ENCODE results near the gene LY6G6F.
A peak's percentile ranks its signal among the peaks of the same experiment; 100 is the strongest.

LY6G6F gene

GRCh38 chr6:31680226-31681134, 26.2 kb upstream of the LY6G6F start, which contains the start of gene LY6G5C:
Gene LY6G5C, minus strand, starts transcription at chr6:31681067. Its CDS starts 694 bp downstream, at chr6:31680373.
- 6 to 8% methylated on average over 15 to 16 of the region's 17 CpGs for WGBS, 2 experiments (ENCODE audit: insufficient coverage in 2 of 2)
- Histone ChIP-seq H3K27ac (ENCODE audit: low read depth, low read length, severe bottlenecking) (peak within 1 kb of the TSS; percentile 13), H3K36me3 (ENCODE audit: control insufficient read depth, insufficient read depth, low read length) (peaks cover under 1% of the 10 kb centered on the region), H3K9me3 (ENCODE audit: control insufficient read depth, low read length) (no peaks in the 10 kb centered on the region), H3K4me1 (ENCODE audit: control insufficient read depth, insufficient read depth, low read length, poor library complexity, severe bottlenecking) (peaks cover 10% of the 10 kb centered on the region), H3K4me3 (ENCODE audit: extremely low read depth, insufficient read depth, low read length, poor library complexity, severe bottlenecking) (peak within 1 kb of the TSS; percentile 35)

- peak overlapping the region; percentile 13 for H3K27ac ChIP-seq (ENCODE audit: low read depth, low read length, severe bottlenecking)
- peaks cover 8% of the 10 kb centered on the region for H3K36me3 ChIP-seq (ENCODE audit: control insufficient read depth, insufficient read depth, low read length)
- H3K4me1 ChIP-seq (ENCODE audit: control insufficient read depth, insufficient read depth, low read length, poor library complexity, severe bottlenecking) = peaks cover 10% of the 10 kb centered on the region
- no peaks in the 10 kb centered on the region for H3K9me3 ChIP-seq (ENCODE audit: control insufficient read depth, low read length)
- WGBS, 2 experiments (ENCODE audit: insufficient coverage in 2 of 2) = 3 to 7% methylated on average over 28 to 32 of the region's 40 CpGs
- peak overlapping the region; percentile 35 for H3K4me3 ChIP-seq (ENCODE audit: extremely low read depth, insufficient read depth, low read length, poor library complexity, severe bottlenecking)
These were observed 25.5 kb upstream of the LY6G6F start for GRCh38 chr6:31681135-31681671.

GRCh38 chr6:31683591-31683990, 23.1 kb upstream of the LY6G6F start:
- H3K4me1 ChIP-seq (ENCODE audit: control insufficient read depth, insufficient read depth, low read length, poor library complexity, severe bottlenecking) = peaks cover 10% of the 10 kb centered on the region

GRCh38 chr6:31686483-31686882, 20.2 kb upstream of the LY6G6F start:
- 90 to 95% methylated on average over 2 to 4 of the region's 5 CpGs for WGBS, 2 experiments (ENCODE audit: insufficient coverage in 2 of 2)
- H3K36me3 ChIP-seq (ENCODE audit: control insufficient read depth, insufficient read depth, low read length) = peaks cover 53% of the 10 kb centered on the region

More at GRCh38 chr6:31683591-31683990, 23.1 kb upstream of the LY6G6F start:
- Histone ChIP-seq H3K36me3 (ENCODE audit: control insufficient read depth, insufficient read depth, low read length) (peaks cover 32% of the 10 kb centered on the region), H3K9me3 (ENCODE audit: control insufficient read depth, low read length) (no peaks in the 10 kb centered on the region), H3K27ac (ENCODE audit: low read depth, low read length, severe bottlenecking) (no peak overlapping the region), H3K4me3 (ENCODE audit: extremely low read depth, insufficient read depth, low read length, poor library complexity, severe bottlenecking) (no peak overlapping the region)
- 83 to 92% methylated on average over 8 to 12 of the region's 13 CpGs for WGBS, 2 experiments (ENCODE audit: insufficient coverage in 2 of 2)

GRCh38 chr6:31687321-31687720, 19.3 kb upstream of the LY6G6F start:
- Histone ChIP-seq H3K4me1 (ENCODE audit: control insufficient read depth, insufficient read depth, low read length, poor library complexity, severe bottlenecking) (peaks cover 11% of the 10 kb centered on the region), H3K27ac (ENCODE audit: low read depth, low read length, severe bottlenecking) (no peak overlapping the region), H3K9me3 (ENCODE audit: control insufficient read depth, low read length) (no peaks in the 10 kb centered on the region), H3K4me3 (ENCODE audit: extremely low read depth, insufficient read depth, low read length, poor library complexity, severe bottlenecking) (no peak overlapping the region), H3K36me3 (ENCODE audit: control insufficient read depth, insufficient read depth, low read length) (peaks cover 59% of the 10 kb centered on the region)
- WGBS, 2 experiments (ENCODE audit: insufficient coverage in 2 of 2) = 83 to 93% methylated on average over 2 to 5 of the region's 8 CpGs

More at GRCh38 chr6:31686483-31686882, 20.2 kb upstream of the LY6G6F start:
- Histone ChIP-seq H3K9me3 (ENCODE audit: control insufficient read depth, low read length) (no peaks in the 10 kb centered on the region), H3K27ac (ENCODE audit: low read depth, low read length, severe bottlenecking) (no peak overlapping the region), H3K4me3 (ENCODE audit: extremely low read depth, insufficient read depth, low read length, poor library complexity, severe bottlenecking) (no peak overlapping the region), H3K4me1 (ENCODE audit: control insufficient read depth, insufficient read depth, low read length, poor library complexity, severe bottlenecking) (peaks cover 11% of the 10 kb centered on the region)

- no peak overlapping the region for H3K4me3 ChIP-seq (ENCODE audit: extremely low read depth, insufficient read depth, low read length, poor library complexity, severe bottlenecking)
- H3K27ac ChIP-seq (ENCODE audit: low read depth, low read length, severe bottlenecking) = no peak overlapping the region
- H3K4me1 ChIP-seq (ENCODE audit: control insufficient read depth, insufficient read depth, low read length, poor library complexity, severe bottlenecking) = peaks cover 7% of the 10 kb centered on the region
- WGBS, 2 experiments (ENCODE audit: insufficient coverage in 2 of 2) = 84 to 88% methylated on average over 10 to 12 of the region's 14 CpGs
- H3K9me3 ChIP-seq (ENCODE audit: control insufficient read depth, low read length) = no peaks in the 10 kb centered on the region
- H3K36me3 ChIP-seq (ENCODE audit: control insufficient read depth, insufficient read depth, low read length) = peaks cover 65% of the 10 kb centered on the region
These were observed 18.6 kb upstream of the LY6G6F start for GRCh38 chr6:31687860-31688693.

GRCh38 chr6:31689249-31690110, 17.2 kb upstream of the LY6G6F start:
- 81 to 94% methylated on average over 4 to 6 of the region's 11 CpGs for WGBS, 2 experiments (ENCODE audit: insufficient coverage in 2 of 2)
- Histone ChIP-seq H3K4me1 (ENCODE audit: control insufficient read depth, insufficient read depth, low read length, poor library complexity, severe bottlenecking) (peaks cover 6% of the 10 kb centered on the region), H3K36me3 (ENCODE audit: control insufficient read depth, insufficient read depth, low read length) (peaks cover 79% of the 10 kb centered on the region), H3K4me3 (ENCODE audit: extremely low read depth, insufficient read depth, low read length, poor library complexity, severe bottlenecking) (no peak overlapping the region), H3K9me3 (ENCODE audit: control insufficient read depth, low read length) (no peaks in the 10 kb centered on the region), H3K27ac (ENCODE audit: low read depth, low read length, severe bottlenecking) (no peak overlapping the region)

- Histone ChIP-seq H3K4me3 (ENCODE audit: extremely low read depth, insufficient read depth, low read length, poor library complexity, severe bottlenecking) (no peak overlapping the region), H3K27ac (ENCODE audit: low read depth, low read length, severe bottlenecking) (peak overlapping the region; percentile 67), H3K36me3 (ENCODE audit: control insufficient read depth, insufficient read depth, low read length) (peaks cover 86% of the 10 kb centered on the region), H3K9me3 (ENCODE audit: control insufficient read depth, low read length) (no peaks in the 10 kb centered on the region), H3K4me1 (ENCODE audit: control insufficient read depth, insufficient read depth, low read length, poor library complexity, severe bottlenecking) (peaks cover 6% of the 10 kb centered on the region)
- WGBS, 2 experiments (ENCODE audit: insufficient coverage in 2 of 2) = 84 to 92% methylated on average over 3 to 4 of the region's 10 CpGs
These were observed 16.2 kb upstream of the LY6G6F start for GRCh38 chr6:31690231-31691077.

- 100% methylated on average over 2 to 3 of the region's 6 CpGs for WGBS, 2 experiments (ENCODE audit: insufficient coverage in 2 of 2)
- H3K4me3 ChIP-seq (ENCODE audit: extremely low read depth, insufficient read depth, low read length, poor library complexity, severe bottlenecking) = no peak overlapping the region
- peaks cover 6% of the 10 kb centered on the region for H3K4me1 ChIP-seq (ENCODE audit: control insufficient read depth, insufficient read depth, low read length, poor library complexity, severe bottlenecking)
- peaks cover 82% of the 10 kb centered on the region for H3K36me3 ChIP-seq (ENCODE audit: control insufficient read depth, insufficient read depth, low read length)
- peak overlapping the region; percentile 67 for H3K27ac ChIP-seq (ENCODE audit: low read depth, low read length, severe bottlenecking)
- H3K9me3 ChIP-seq (ENCODE audit: control insufficient read depth, low read length) = no peaks in the 10 kb centered on the region
These were observed 15.6 kb upstream of the LY6G6F start for GRCh38 chr6:31691078-31691463.

Data from mesodermal cell (in vitro differentiated cells).